ENCODE results near the gene PTPRN2. TPM values are rescaled to one million over a fixed set of nuclear protein-coding genes. Genes with fewer than 3 reads are reported as not detected.
"Not testable (repeated sequence)": the region's sequence is repeated elsewhere in the genome, so short reads cannot be mapped to it uniquely, and the experiment has no call there.

Gene PTPRN2
- total RNA-seq, 1 experiment from 2014 or later: not detected

GRCh38 chr7:157502701-157503111, 1084.9 kb downstream of the PTPRN2 start:
- peaks cover 97% of the 10 kb centered on the region for H3K27me3 ChIP-seq (ENCODE audit: insufficient read depth, low read depth)
- no TSS peak for BruUV-seq (replicated peaks)
- no peaks in the 10 kb centered on the region for H3K4me1 ChIP-seq (replicated peaks; ENCODE audit: insufficient read depth)
- DNase-seq: no peak
- no peaks in the 10 kb centered on the region for H3K79me2 ChIP-seq (ENCODE audit: low read depth)
- intact Hi-C loops (cut with micrococcal nuclease; ENCODE audit: unreplicated experiment): no loop called here
- no peak overlapping the region for H3K4me2 ChIP-seq
- no peaks in the 10 kb centered on the region for H3K9me2 ChIP-seq (ENCODE audit: insufficient read depth)
- H4K20me1 ChIP-seq (ENCODE audit: insufficient read depth): no peaks in the 10 kb centered on the region
- no peak overlapping the region for H2AFZ ChIP-seq
- TF ChIP-seq EZH2 (IDR thresholded peaks at IDR 0.05; ENCODE audit: low read depth): no peak
- TF ChIP-seq, protein P1, sequence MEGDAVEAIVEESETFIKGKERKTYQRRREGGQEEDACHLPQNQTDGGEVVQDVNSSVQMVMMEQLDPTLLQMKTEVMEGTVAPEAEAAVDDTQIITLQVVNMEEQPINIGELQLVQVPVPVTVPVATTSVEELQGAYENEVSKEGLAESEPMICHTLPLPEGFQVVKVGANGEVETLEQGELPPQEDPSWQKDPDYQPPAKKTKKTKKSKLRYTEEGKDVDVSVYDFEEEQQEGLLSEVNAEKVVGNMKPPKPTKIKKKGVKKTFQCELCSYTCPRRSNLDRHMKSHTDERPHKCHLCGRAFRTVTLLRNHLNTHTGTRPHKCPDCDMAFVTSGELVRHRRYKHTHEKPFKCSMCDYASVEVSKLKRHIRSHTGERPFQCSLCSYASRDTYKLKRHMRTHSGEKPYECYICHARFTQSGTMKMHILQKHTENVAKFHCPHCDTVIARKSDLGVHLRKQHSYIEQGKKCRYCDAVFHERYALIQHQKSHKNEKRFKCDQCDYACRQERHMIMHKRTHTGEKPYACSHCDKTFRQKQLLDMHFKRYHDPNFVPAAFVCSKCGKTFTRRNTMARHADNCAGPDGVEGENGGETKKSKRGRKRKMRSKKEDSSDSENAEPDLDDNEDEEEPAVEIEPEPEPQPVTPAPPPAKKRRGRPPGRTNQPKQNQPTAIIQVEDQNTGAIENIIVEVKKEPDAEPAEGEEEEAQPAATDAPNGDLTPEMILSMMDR (conservative IDR thresholded peaks at IDR 0.05): no peak
- no peak overlapping the region for H3K27ac ChIP-seq
- H3K4me3 ChIP-seq: no peak overlapping the region
- ChIA-PET CTCF (no interaction called here), POLR2A (ENCODE audit: unreplicated experiment) (no interaction called here)
- H3K9me3 ChIP-seq (ENCODE audit: insufficient read depth, low read depth): no peaks in the 10 kb centered on the region
- H3F3A ChIP-seq (ENCODE audit: insufficient read depth, low read depth): no peaks in the 10 kb centered on the region
- H3K36me3 ChIP-seq (ENCODE audit: low read depth): no peaks in the 10 kb centered on the region

GRCh38 chr7:157501581-157501980, 1086.0 kb downstream of the PTPRN2 start:
- no TSS peak for BruUV-seq (replicated peaks)

GRCh38 chr7:157500989-157501540, 1086.6 kb downstream of the PTPRN2 start:
- H3K27me3 ChIP-seq (ENCODE audit: insufficient read depth, low read depth): peaks cover 97% of the 10 kb centered on the region
- POLR2A ChIA-PET (ENCODE audit: unreplicated experiment); H3K4me3 ChIP-seq; H3K36me3 ChIP-seq (ENCODE audit: low read depth); H3F3A ChIP-seq (ENCODE audit: insufficient read depth, low read depth); H3K4me1 ChIP-seq (replicated peaks; ENCODE audit: insufficient read depth); H3K9me3 ChIP-seq (ENCODE audit: insufficient read depth, low read depth); CTCF ChIA-PET; H3K4me2 ChIP-seq; H3K27ac ChIP-seq; H2AFZ ChIP-seq; DNase-seq; BruUV-seq (replicated peaks); intact Hi-C loops (cut with micrococcal nuclease; ENCODE audit: unreplicated experiment); H4K20me1 ChIP-seq (ENCODE audit: insufficient read depth); H3K79me2 ChIP-seq (ENCODE audit: low read depth); H3K9me2 ChIP-seq (ENCODE audit: insufficient read depth): not testable (repeated sequence)

More at GRCh38 chr7:157501581-157501980, 1086.0 kb downstream of the PTPRN2 start:
- H3F3A ChIP-seq (ENCODE audit: insufficient read depth, low read depth): no peaks in the 10 kb centered on the region
- POLR2A ChIA-PET (ENCODE audit: unreplicated experiment): no interaction called here
- no peaks in the 10 kb centered on the region for H3K9me3 ChIP-seq (ENCODE audit: insufficient read depth, low read depth)
- no peak overlapping the region for H3K4me2 ChIP-seq
- no peak overlapping the region for H2AFZ ChIP-seq
- no peaks in the 10 kb centered on the region for H3K9me2 ChIP-seq (ENCODE audit: insufficient read depth)
- TF ChIP-seq EZH2 (IDR thresholded peaks at IDR 0.05; ENCODE audit: low read depth): no peak
- TF ChIP-seq, protein P1 (conservative IDR thresholded peaks at IDR 0.05): no peak
- no peak overlapping the region for H3K27ac ChIP-seq
- peaks cover 97% of the 10 kb centered on the region for H3K27me3 ChIP-seq (ENCODE audit: insufficient read depth, low read depth)
- CTCF ChIA-PET: no interaction called here
- no peaks in the 10 kb centered on the region for H3K4me1 ChIP-seq (replicated peaks; ENCODE audit: insufficient read depth)
- no peaks in the 10 kb centered on the region for H3K79me2 ChIP-seq (ENCODE audit: low read depth)
- H3K4me3 ChIP-seq: no peak overlapping the region
- H3K36me3 ChIP-seq (ENCODE audit: low read depth): no peaks in the 10 kb centered on the region
- intact Hi-C loops (cut with micrococcal nuclease; ENCODE audit: unreplicated experiment): no loop called here
- no peak for DNase-seq
- H4K20me1 ChIP-seq (ENCODE audit: insufficient read depth): no peaks in the 10 kb centered on the region

All from PC-9 (cell line).